K562 (cell line): ENCODE results near the gene LZTS3. TPM values are rescaled to one million over a fixed set of nuclear protein-coding genes. Genes with fewer than 3 reads are reported as not detected.
A peak's percentile ranks its signal among the peaks of the same experiment; 100 is the strongest.

Source experiments
- ADNP ChIP-seq: fragments of 200-800 bp; sonication (Bioruptor generic); IDR thresholded peaks from 2 replicates; pipeline ENCODE4 v1.6.1; 2016; ENCODE audit warnings: missing genetic modification characterization, missing compliant biosample characterization
- BRD4 ChIP-seq: fragments of 200-600 bp; sonication (generic); IDR thresholded peaks from 2 replicates; pipeline ENCODE4 v1.6.1; 2017; ENCODE audit warnings: inconsistent platforms
- IFI16 ChIP-seq: fragments of 250-450 bp; sonication (Bioruptor Pico); IDR thresholded peaks from 2 replicates; pipeline ENCODE4 v2.1.2; 2022; ENCODE audit warnings: mild to moderate bottlenecking, inconsistent platforms
- MAFF ChIP-seq: IDR thresholded peaks from 2 replicates; pipeline ENCODE4 v1.6.1; 2012; ENCODE audit warnings: low read length, improper control_type of control experiment
- NCOA4 ChIP-seq: fragments of 450-650 bp; IDR thresholded peaks from 2 replicates; pipeline ENCODE4 v1.6.1; 2018; ENCODE audit warnings: mild to moderate bottlenecking; ENCODE audit not compliant: partially characterized antibody
- NFIX ChIP-seq: fragments of 250-450 bp; sonication (Bioruptor Pico); IDR thresholded peaks from 2 replicates; pipeline ENCODE4 v1.4.0; 2020; ENCODE audit warnings: low read depth, mild to moderate bottlenecking, moderate library complexity
- SIN3A ChIP-seq, 2 experiments: fragments of 150-350 bp in 1 of 2; IDR thresholded peaks; 2 replicates each; pipeline ENCODE4 v1.6.1; 2011 to 2016; ENCODE audit warnings: borderline replicate concordance in 2 of 2, low read depth in 2 of 2, low read length in 2 of 2, mild to moderate bottlenecking in 2 of 2, moderate library complexity in 2 of 2; ENCODE audit not compliant: control insufficient read depth in 1 of 2
- SMARCB1 ChIP-seq: IDR thresholded peaks from 2 replicates; pipeline ENCODE4 v1.6.1; 2011; ENCODE audit warnings: improper control_type of control experiment, low read depth; ENCODE audit not compliant: insufficient read length
- TAF9B ChIP-seq: fragments of 450-650 bp; IDR thresholded peaks from 2 replicates; pipeline ENCODE4 v1.6.1; 2018; ENCODE audit warnings: mild to moderate bottlenecking; ENCODE audit not compliant: partially characterized antibody
- ZBTB2 ChIP-seq: fragments of 450-650 bp; IDR thresholded peaks from 2 replicates; pipeline ENCODE4 v1.6.1; 2016; ENCODE audit warnings: antibody characterized with exemption
- ZNF12 ChIP-seq: sonication (generic); formaldehyde crosslinking; IDR thresholded peaks from 2 replicates; pipeline ENCODE4 v1.4.0; 2020; ENCODE audit warnings: mild to moderate bottlenecking, missing genetic modification reagents
- ZNF436 ChIP-seq: fragments of 250-450, 450-650 bp; sonication (Bioruptor Pico); formaldehyde crosslinking; IDR thresholded peaks from 2 replicates; pipeline ENCODE4 v1.7.0; 2020; ENCODE audit warnings: mild to moderate bottlenecking
- ZNF740 ChIP-seq, 3 experiments: fragments of 200-800 bp in 1 of 3; sonication (Bioruptor generic) in 1 of 3; sonication (generic) in 1 of 3; formaldehyde crosslinking in 1 of 3; IDR thresholded peaks; 2 replicates each; pipeline versions ENCODE4 v1.6.1 to v1.8.0; 2016 to 2022; ENCODE audit warnings: mild to moderate bottlenecking in 2 of 3, missing compliant biosample characterization in 2 of 3, missing genetic modification characterization in 2 of 3, missing genetic modification reagents in 1 of 3
- polyA plus RNA-seq, 8 experiments: library from polyadenylated mRNA; depleted of rRNA in 4 of 8; stranded (reverse) in 5 of 8; unstranded in 3 of 8; fragments of >200 nt; fragmentation: Nextera tagmentation in 2 of 8; fragmentation: Illumina TruSeq in 1 of 8; extraction: Ambion mirVana in 2 of 8; extraction: Trizol in 1 of 8; gene quantifications; 2 replicates each; pipeline versions ENCODE4 v1.2.1 to v1.2.3, GENCODE V29; 2011 to 2014; ENCODE audit warnings: inconsistent platforms in 1 of 8, missing spikeins in 1 of 8
- total RNA-seq, 7 experiments: library from RNA; depleted of rRNA in 6 of 7; stranded (reverse); fragments of >200 nt in 6 of 7; fragmentation: Illumina TruSeq in 2 of 7; extraction: Trizol in 2 of 7; gene quantifications; 2 replicates each; pipeline versions ENCODE4 v1.2.1 to v1.2.3, GENCODE V29; 2011 to 2021; ENCODE audit warnings: low replicate concordance in 1 of 7
- TF ChIP-seq, protein P1 (sequence below): fragments of 450-650 bp; IDR thresholded peaks from 2 replicates; pipeline ENCODE4 v1.6.1; 2016; ENCODE audit warnings: missing biosample characterization, missing genetic modification characterization
- TF ChIP-seq, protein P2 (sequence below), 3 experiments: fragments of 200-800 bp in 1 of 3; fragments of 250-450 bp in 1 of 3; fragments of 450-650 bp in 1 of 3; sonication (Bioruptor Pico) in 1 of 3; sonication (Bioruptor generic) in 1 of 3; formaldehyde crosslinking in 1 of 3; IDR thresholded peaks; 2 replicates each; pipeline versions ENCODE4 v1.6.1 to v1.8.0; 2016 to 2022; ENCODE audit warnings: mild to moderate bottlenecking in 2 of 3, missing genetic modification characterization in 2 of 3, missing compliant biosample characterization in 1 of 3, moderate library complexity in 1 of 3
- TF ChIP-seq, protein P3 (sequence below): fragments of 450-650 bp; IDR thresholded peaks from 2 replicates; pipeline ENCODE4 v1.6.1; 2016; ENCODE audit warnings: borderline replicate concordance

The LZTS3 gene
- total and polyA plus RNA-seq, 9 of the 15 experiments (the other 6 are each of a cell fraction or from before 2014, with no cell fraction given), result 0.07 to 2.9 (median 2.0) TPM

DNA sequence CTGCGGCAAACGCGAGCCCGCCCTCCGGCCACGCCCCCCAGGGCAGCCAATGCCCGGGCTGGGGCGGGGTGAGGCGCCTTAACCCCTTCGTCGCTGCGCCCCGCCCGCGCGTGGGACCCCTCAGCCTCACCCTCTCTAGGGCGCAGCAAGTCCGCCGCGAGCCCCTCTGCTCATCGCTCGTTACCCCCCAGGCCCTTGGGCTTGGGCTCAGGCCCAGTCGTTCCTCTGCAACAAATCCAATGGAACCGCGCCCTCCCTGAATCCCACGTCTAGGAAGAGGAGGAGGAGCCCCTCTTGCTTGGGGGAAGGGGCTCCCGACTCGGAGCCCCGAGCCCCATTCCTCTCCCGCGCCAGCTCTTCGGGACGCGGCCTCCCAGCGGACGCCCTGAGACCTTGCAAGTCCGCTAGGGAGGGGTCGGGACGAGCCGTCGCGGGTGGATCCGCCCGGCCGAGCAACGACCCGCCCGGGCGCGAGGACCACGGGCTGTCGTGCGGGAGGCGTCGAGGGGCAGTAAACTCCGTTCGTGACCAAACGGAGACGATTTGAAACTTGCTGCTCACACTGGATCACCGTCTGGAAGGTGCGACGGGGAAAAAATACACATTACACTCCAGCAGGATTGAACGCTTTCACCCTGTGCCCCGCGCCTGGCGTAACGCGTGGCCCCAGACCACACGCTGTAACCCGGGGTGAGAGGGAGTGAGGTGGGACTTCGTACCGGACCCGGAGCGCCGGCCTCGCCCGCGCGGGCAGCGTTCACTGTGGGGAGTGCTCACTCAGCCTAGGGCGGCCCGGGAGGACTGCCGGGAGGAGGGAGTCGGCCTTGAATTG lies 477 bp upstream of the LZTS3 start (continued):
- TF ChIP-seq, protein P1, sequence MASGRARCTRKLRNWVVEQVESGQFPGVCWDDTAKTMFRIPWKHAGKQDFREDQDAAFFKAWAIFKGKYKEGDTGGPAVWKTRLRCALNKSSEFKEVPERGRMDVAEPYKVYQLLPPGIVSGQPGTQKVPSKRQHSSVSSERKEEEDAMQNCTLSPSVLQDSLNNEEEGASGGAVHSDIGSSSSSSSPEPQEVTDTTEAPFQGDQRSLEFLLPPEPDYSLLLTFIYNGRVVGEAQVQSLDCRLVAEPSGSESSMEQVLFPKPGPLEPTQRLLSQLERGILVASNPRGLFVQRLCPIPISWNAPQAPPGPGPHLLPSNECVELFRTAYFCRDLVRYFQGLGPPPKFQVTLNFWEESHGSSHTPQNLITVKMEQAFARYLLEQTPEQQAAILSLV, result no peak
- TF ChIP-seq MAFF (no peak), TAF9B (no peak), ZNF740 (CRISPR knock-in tag; IDR thresholded peaks at IDR 0.05) (no peak), ZNF740 (tag; IDR thresholded peaks at IDR 0.05) (0 out of 4 replicates have a peak, but pooled peaks of 1 of the 2 experiments have one; percentile 25), NCOA4 (no peak), BRD4 (no peak), SMARCB1 (no peak), ZBTB2 (no peak), ZNF12 (CRISPR knock-in tag) (no peak; the same call in 1 of the 2 replicates), NFIX (CRISPR knock-in tag) (no peak), SIN3A (IDR thresholded peaks at IDR 0.05; ENCODE audit: borderline replicate concordance in 2 of 2, control insufficient read depth in 1 of 2, low read depth in 2 of 2, low read length in 2 of 2) (peak; percentile 32 to 88; a peak in 3 of 4 replicates), ADNP (tag) (no peak), IFI16 (no peak), ZNF436 (CRISPR knock-in tag) (peak; percentile 90)
- TF ChIP-seq, protein P2, sequence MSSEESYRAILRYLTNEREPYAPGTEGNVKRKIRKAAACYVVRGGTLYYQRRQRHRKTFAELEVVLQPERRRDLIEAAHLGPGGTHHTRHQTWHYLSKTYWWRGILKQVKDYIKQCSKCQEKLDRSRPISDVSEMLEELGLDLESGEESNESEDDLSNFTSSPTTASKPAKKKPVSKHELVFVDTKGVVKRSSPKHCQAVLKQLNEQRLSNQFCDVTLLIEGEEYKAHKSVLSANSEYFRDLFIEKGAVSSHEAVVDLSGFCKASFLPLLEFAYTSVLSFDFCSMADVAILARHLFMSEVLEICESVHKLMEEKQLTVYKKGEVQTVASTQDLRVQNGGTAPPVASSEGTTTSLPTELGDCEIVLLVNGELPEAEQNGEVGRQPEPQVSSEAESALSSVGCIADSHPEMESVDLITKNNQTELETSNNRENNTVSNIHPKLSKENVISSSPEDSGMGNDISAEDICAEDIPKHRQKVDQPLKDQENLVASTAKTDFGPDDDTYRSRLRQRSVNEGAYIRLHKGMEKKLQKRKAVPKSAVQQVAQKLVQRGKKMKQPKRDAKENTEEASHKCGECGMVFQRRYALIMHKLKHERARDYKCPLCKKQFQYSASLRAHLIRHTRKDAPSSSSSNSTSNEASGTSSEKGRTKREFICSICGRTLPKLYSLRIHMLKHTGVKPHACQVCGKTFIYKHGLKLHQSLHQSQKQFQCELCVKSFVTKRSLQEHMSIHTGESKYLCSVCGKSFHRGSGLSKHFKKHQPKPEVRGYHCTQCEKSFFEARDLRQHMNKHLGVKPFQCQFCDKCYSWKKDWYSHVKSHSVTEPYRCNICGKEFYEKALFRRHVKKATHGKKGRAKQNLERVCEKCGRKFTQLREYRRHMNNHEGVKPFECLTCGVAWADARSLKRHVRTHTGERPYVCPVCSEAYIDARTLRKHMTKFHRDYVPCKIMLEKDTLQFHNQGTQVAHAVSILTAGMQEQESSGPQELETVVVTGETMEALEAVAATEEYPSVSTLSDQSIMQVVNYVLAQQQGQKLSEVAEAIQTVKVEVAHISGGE (CRISPR knock-in tag; IDR thresholded peaks at IDR 0.05), result peak in 1 of 3 experiments; percentile 21; a peak in 1 of 6 replicates
- TF ChIP-seq, protein P3, sequence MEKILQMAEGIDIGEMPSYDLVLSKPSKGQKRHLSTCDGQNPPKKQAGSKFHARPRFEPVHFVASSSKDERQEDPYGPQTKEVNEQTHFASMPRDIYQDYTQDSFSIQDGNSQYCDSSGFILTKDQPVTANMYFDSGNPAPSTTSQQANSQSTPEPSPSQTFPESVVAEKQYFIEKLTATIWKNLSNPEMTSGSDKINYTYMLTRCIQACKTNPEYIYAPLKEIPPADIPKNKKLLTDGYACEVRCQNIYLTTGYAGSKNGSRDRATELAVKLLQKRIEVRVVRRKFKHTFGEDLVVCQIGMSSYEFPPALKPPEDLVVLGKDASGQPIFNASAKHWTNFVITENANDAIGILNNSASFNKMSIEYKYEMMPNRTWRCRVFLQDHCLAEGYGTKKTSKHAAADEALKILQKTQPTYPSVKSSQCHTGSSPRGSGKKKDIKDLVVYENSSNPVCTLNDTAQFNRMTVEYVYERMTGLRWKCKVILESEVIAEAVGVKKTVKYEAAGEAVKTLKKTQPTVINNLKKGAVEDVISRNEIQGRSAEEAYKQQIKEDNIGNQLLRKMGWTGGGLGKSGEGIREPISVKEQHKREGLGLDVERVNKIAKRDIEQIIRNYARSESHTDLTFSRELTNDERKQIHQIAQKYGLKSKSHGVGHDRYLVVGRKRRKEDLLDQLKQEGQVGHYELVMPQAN, result peak; percentile 29; the same call in 1 of the 2 replicates
